Suprapubic skin (tissue), 3 donors: ENCODE results near the gene TIMM44.

Experiments
- EP300 ChIP-seq: sonication (generic); formaldehyde crosslinking; IDR thresholded peaks from one replicate; pipeline ENCODE4 v1.6.1; 2017; ENCODE audit warnings: antibody characterized with exemption
- POLR2A ChIP-seq, 2 donors: fragments of 450-650 bp; IDR thresholded peaks; one replicate each; pipeline ENCODE4 v1.6.1; 2017; ENCODE audit warnings: antibody characterized with exemption in 2 of 2, mild to moderate bottlenecking in 2 of 2, moderate library complexity in 2 of 2
- TF ChIP-seq, protein P1 (sequence below), 2 donors: fragments of 200-600 bp in 1 of 2; fragments of 450-650 bp in 1 of 2; sonication (generic) in 1 of 2; IDR thresholded peaks; one replicate each; pipeline ENCODE4 v1.5.1; 2016 to 2019; ENCODE audit warnings: antibody characterized with exemption in 2 of 2, mild to moderate bottlenecking in 1 of 2, moderate library complexity in 1 of 2

DNA sequence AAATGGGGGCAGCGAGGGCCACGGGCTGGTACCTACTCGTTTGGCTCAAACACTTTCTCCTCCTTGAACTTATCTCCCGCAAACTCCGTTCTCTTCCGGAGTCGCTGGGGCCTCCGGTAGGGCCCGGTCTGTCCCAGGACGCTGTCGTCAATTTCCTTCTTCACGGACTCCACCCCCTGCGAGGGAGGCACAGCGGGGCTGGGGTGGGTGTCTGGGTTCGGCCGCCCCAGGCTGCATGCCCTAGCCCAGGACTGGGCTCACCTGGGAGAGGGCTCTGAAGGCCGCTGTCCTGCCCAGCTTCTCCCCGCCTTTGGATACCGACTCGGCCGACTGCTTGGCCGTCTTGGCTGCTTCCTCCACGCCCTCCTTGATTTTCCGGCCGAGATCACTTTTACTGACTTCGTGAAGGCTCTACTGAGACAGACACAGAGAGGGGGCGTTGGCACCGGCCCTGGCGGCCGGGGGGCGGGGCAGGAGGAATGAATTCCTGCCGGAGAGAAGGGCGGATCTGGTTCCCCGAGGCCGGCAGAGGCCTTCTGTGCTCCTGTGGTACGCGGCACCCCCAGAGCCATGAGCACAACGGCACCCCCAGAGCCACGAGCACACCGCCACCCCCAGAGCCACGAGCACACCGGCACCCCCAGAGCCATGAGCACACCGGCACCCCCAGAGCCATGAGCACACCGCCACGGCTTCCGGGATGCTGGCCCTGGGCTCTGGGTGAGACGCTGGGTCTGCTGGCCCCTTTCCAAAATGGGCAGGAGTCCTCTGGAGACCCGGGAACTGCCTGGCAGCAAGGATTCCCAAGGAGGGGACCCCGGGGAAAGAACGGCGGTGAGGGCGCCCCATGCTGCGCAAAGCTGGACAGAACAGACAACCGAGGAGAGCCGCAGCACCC, 9.4 kb downstream of the TIMM44 start:
- TF ChIP-seq, protein P1, sequence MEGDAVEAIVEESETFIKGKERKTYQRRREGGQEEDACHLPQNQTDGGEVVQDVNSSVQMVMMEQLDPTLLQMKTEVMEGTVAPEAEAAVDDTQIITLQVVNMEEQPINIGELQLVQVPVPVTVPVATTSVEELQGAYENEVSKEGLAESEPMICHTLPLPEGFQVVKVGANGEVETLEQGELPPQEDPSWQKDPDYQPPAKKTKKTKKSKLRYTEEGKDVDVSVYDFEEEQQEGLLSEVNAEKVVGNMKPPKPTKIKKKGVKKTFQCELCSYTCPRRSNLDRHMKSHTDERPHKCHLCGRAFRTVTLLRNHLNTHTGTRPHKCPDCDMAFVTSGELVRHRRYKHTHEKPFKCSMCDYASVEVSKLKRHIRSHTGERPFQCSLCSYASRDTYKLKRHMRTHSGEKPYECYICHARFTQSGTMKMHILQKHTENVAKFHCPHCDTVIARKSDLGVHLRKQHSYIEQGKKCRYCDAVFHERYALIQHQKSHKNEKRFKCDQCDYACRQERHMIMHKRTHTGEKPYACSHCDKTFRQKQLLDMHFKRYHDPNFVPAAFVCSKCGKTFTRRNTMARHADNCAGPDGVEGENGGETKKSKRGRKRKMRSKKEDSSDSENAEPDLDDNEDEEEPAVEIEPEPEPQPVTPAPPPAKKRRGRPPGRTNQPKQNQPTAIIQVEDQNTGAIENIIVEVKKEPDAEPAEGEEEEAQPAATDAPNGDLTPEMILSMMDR (IDR thresholded peaks at IDR 0.05), result no peak
- TF ChIP-seq POLR2A (IDR thresholded peaks at IDR 0.05) (no peak), EP300 (no peak)
